HG03175 (cell line): Measurements from ENCODE around the gene NPNT.
A peak's percentile ranks its signal among the peaks of the same experiment; 100 is the strongest.
"Not testable (repeated sequence)": the region's sequence is repeated elsewhere in the genome, so short reads cannot be mapped to it uniquely, and the experiment has no call there.

ENCODE experiments used
- ATAC-seq: cut with Tn5 transposase; IDR thresholded peaks from one replicate; pipeline ENCODE4 v1.9.1; 2021; ENCODE audit warnings: mild to moderate bottlenecking, moderate library complexity; ENCODE audit not compliant: unreplicated experiment

NPNT gene

GRCh38 chr4:105894660-105895582 lies at the start of gene NPNT:
Gene NPNT (plus strand): TSS chr4:105895471. CDS start chr4:105895653, 182 bp downstream.
- ATAC-seq, result peak; percentile 15

GRCh38 chr4:105845559-105845958 lies 49.7 kb upstream of the NPNT start:
- ATAC-seq, result no peak

GRCh38 chr4:105848359-105848758 lies 46.9 kb upstream of the NPNT start:
- not testable (repeated sequence) for ATAC-seq

GRCh38 chr4:105851196-105851595 lies 44.1 kb upstream of the NPNT start:
- no peak for ATAC-seq

- ATAC-seq, result not testable (repeated sequence)
Measured at GRCh38 chr4:105852230-105852629, 43.0 kb upstream of the NPNT start.

- no peak for ATAC-seq
Measured at GRCh38 chr4:105858466-105859040, 36.7 kb upstream of the NPNT start.

GRCh38 chr4:105859233-105859632 lies 36.0 kb upstream of the NPNT start:
- no peak for ATAC-seq

- ATAC-seq, result no peak
Measured at GRCh38 chr4:105870963-105871362, 24.3 kb upstream of the NPNT start.

- no peak for ATAC-seq
Measured at GRCh38 chr4:105871997-105872396, 23.3 kb upstream of the NPNT start.

GRCh38 chr4:105875233-105875632 lies 20.0 kb upstream of the NPNT start:
- ATAC-seq, result no peak

- ATAC-seq, result no peak
Measured at GRCh38 chr4:105878668-105879067, 16.6 kb upstream of the NPNT start.

GRCh38 chr4:105887508-105887907 lies 7.8 kb upstream of the NPNT start:
- no peak for ATAC-seq

GRCh38 chr4:105895583-105896460 lies 551 bp downstream of the NPNT start:
- peak; percentile 44 for ATAC-seq

- no peak for ATAC-seq
Measured at GRCh38 chr4:105896461-105896942, 1.2 kb downstream of the NPNT start.

GRCh38 chr4:105896984-105897775 lies 1.9 kb downstream of the NPNT start:
- ATAC-seq, result no peak

- ATAC-seq, result no peak
Measured at GRCh38 chr4:105900541-105900940, 5.3 kb downstream of the NPNT start.

- no peak for ATAC-seq
Measured at GRCh38 chr4:105902550-105903262, 7.4 kb downstream of the NPNT start.

- no peak for ATAC-seq
Measured at GRCh38 chr4:105909787-105910281, 14.6 kb downstream of the NPNT start.

- no peak for ATAC-seq
Measured at GRCh38 chr4:105911426-105911825, 16.2 kb downstream of the NPNT start.
